HG03280 (cell line): ENCODE data around the gene NRG2.
A peak's percentile ranks its signal among the peaks of the same experiment; 100 is the strongest.

Experiments
- ATAC-seq: cut with Tn5 transposase; IDR thresholded peaks from one replicate; pipeline ENCODE4 v1.9.1; 2021; ENCODE audit warnings: mild to moderate bottlenecking, moderate library complexity; ENCODE audit not compliant: unreplicated experiment

Gene NRG2

DNA sequence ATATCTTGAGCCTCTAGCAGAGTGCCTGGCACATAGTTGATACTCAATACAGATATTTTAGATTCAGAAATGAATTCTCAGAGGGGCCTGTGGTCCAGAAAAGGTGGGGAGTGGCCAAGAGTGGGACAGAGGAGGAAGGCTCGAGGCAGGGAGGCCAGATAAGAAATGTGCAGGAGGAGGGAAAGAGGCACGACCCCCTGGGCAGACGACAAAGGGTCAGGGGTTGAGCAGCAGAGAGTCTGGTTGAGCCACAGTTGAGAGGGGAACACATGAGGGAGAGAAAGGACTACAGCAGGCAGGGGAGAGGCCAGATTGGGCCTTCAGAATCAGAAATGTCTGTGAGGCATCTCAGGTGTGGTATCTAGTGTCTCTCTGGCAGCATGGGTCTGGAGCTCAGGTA, 158.4 kb downstream of the NRG2 start:
- ATAC-seq = no peak

DNA sequence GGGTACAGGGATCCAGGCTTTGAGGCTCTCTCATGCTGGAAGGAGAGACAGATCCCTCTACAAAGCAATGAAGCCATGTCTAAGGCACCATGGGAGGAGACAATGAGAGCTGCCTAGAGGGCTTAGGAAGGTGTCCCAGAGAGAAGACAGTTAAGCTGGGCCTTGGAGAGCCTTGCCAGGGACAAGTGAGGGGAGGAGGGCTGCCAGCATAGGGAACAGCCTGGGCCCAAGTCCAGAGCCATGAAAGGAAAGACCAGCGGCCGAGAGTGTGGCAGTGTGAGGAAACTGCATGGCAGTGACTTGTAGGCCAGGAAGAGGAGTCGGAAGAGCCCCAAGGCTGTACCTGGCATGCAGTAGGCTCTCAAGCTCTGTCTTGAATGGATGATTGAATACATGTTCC, 159.0 kb downstream of the NRG2 start:
- ATAC-seq = no peak

- ATAC-seq = no peak
Measured at GRCh38 chr5:139882961-139883539, 160.0 kb downstream of the NRG2 start.

GRCh38 chr5:139882316-139882715, 160.8 kb downstream of the NRG2 start:
- no peak for ATAC-seq

- ATAC-seq = no peak
Measured at GRCh38 chr5:139881143-139881733, 161.9 kb downstream of the NRG2 start.

DNA sequence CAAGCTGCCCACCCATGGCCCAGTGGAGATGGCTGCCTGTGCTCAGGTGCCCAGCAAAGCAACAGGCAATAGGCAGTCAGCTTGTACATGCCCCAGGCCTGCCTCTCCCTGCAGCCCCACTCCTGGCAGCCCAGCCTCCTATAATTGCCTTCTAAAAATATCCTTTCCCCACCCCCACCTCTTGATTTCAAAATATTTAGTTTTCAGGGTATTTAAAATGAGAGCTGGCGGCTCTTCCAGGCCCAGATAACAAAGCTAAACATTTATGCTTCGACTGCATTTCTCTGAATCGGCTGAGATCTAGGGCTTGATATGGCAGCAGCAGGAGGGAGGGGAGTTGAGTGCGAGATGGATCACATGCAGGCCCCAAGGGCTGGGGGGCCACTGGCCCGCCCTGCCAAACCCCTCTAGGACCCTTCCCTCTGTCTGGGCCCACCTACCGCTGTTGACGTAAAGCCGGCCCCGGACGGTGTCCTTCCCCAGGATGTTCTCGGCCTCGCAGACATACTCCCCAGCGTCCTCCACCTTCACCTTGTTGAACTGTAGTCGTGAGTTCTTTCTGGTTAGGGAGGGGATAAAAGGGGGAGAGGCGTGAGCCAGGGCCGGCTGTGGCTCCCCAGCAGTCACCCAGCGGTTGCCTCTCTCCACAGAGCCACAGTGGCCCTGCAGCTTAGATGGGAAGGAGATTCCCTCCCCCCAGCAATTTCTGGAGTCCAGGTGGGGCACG, 162.5 kb downstream of the NRG2 start:
- no peak for ATAC-seq

DNA sequence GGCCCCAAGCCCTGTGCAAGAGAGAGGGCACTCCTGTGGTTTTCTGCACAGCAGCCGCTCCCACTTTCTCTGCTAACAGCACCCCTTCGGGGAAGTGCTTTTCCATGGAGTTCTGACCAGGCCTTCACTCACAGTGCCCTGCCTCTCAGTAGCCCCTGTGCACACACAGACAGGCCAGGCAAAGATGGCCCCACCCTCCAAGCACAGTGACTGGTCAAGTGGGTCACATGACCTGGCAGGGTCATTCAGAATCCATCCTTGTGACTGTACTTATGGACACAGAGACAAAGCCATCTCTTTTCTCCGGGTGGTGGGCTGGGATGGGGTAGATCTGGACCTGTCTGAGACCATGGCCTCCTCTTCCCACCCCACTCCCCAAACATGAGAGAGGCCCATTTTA, 165.0 kb downstream of the NRG2 start:
- ATAC-seq = no peak

GRCh38 chr5:139877129-139877597, 165.9 kb downstream of the NRG2 start:
- ATAC-seq = no peak

GRCh38 chr5:139875957-139876356, 167.1 kb downstream of the NRG2 start:
- ATAC-seq = no peak

- ATAC-seq = no peak
Measured at GRCh38 chr5:139872851-139873794, 170.0 kb downstream of the NRG2 start.

DNA sequence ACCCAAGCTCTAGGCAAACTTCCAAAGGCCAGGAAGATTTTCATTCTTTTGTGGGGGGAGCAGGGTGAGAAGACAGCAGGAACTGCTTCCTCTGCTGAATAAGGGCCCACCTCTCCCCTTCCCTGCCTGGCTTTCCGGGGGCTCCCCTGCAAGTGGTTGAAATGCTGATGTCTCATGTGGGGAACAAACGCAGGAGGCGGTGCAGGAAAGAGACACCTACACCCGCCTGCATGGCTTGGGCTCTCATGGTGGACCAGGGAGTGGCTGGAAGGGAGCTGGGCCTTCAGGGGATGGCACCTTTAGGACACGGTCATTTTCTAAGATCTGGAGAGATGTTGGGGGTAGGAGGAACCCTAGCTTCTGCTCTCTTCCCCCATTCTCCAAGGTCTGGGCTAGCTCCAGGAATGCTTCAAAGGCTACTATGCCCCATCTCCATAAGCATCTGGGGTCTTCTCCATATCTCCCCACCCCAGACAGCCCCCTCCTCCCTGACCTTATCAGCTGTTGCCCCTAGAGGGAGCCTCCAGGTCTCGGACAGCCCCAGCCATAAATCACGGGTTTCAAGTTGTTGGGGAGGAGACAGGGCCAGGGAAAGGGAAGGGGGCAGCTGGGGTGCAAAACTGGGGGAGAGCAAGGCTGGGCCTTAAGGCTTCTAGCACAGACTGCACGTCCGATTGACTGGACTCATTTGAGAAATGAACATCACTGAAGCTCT, 170.9 kb downstream of the NRG2 start:
- no peak for ATAC-seq

DNA sequence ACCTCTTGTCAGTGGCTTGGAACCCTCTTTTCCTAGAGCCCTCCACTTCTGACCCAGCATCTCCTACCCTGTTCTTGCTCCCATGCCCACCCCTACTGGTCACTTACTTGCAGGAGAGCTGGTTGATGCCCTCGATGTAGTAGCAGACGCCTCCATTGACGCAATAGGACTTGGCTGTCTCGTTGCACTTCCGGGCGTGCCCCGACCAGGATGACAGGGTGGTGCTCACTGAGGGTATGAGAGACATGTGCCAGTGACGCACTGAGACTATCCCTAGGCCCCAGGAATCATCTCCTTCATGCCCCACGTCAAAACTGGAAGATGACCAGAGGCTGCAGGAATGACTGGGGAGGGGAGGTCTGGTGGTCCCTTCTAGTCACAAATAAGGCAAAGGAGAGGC, 171.5 kb downstream of the NRG2 start:
- no peak for ATAC-seq

- no peak for ATAC-seq
Measured at GRCh38 chr5:139870677-139871076, 172.4 kb downstream of the NRG2 start.

DNA sequence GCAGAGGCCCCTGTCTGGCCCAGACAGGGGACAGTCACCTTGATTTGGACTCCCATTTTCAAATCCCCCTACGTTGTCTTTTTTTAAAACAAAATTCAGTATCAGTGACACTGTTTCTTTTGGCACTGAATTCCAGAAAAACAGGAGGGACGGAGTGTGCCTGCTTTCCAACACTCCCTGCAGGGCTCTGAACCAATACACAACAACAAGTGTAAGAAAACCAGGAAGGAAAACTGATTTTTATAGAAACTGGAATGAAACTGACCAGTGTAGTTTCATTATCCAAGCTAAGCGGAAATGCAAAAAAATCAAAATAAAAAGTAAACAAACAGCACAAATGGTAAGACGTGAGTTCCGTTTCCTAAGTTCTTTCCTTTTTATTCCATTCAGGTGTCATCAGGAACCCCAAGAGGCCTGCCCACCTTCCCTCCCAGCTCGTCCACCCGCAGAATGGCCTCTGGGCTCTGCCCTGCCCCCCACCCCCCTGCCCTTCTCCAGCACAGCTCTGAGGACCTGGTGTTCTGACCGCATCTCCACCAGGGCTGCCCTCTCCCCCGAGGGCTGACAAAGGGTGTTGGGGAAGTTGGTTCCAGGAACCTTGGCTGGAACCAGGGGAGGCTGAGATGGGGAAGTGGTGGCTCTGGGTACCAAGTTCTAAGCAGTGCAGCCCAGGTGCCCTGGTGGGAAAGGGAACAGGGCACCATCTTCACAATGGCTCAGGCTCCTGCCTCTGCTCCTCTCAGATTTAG, 173.9 kb downstream of the NRG2 start:
- ATAC-seq = no peak

GRCh38 chr5:139867581-139867980, 175.5 kb downstream of the NRG2 start:
- ATAC-seq = no peak

GRCh38 chr5:139867109-139867508, 176.0 kb downstream of the NRG2 start:
- no peak for ATAC-seq

DNA sequence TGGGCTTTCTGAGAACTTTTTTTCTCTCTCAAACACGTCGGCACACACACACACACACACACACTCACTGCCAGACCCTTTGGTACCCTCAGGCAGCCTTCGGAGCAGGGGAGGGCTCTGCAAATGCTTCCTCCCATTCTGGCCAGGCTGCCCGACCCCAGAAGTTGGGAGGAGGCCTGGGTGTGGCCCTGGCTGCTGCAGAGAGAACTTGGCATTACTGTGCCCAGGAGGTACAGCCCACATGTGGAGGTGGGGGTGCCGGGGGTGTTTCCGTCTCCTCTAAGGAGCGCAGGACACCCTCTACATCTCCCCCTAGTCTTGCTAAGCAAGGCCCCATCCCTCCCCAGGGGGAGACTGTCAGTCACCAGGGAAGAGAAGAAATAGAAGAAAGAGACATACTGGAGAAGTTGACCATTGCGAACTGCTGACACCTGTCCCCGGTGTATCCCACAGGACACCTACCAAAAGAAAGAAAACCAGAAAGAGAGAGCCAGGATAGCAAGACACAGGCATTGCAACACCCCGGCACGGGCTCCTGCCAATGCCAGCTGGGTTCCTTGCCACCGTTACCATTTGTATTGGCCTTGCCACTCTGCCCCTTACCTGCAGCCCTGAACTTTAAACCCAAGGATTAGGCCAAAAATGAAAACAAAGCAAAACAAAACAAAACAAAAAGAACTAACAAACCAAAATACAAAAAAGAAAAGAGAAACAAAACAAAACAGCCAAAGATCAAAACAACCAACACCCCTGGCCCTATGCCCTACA, 178.2 kb downstream of the NRG2 start:
- ATAC-seq = no peak

DNA sequence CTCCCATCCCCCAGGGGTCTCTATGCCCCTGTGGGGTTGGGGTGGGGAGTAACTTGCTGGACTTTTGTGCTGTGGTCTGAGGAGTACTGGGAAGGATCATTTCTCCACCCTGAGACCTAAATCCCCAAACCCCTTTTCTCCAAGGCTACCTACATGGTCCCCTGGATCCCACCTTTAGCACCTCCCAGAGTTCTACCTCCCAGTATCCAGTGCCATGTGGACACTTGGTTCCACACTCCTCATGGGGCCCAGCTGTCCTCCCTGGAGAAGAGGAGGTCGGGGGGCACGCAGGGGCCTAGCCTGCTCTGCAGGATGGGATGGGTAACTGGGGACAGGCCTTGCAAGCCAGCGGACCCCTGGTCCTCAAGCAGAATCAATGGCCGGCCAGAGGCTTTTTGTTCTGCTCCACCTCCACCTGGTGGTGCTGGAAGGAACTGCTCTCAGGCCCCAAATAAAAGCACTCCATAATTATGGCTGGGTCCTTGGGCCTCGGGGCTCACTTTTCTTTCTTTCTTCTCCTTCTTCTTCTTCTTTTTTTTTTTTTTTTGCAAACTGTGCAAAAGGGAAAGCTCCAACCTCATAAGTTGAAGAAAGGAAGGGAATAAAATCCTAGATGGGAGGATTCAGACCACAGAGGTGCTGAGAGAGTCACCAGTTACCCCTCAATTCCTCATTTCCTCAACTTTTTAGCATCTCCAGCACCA, 179.1 kb downstream of the NRG2 start:
- peak; percentile 55 for ATAC-seq

GRCh38 chr5:139863361-139863760, 179.7 kb downstream of the NRG2 start:
- ATAC-seq = no peak
